GM23338 (cell line): Measurements from ENCODE around the gene NAPA. TPM values are rescaled to one million over a fixed set of nuclear protein-coding genes. Genes with fewer than 3 reads are reported as not detected.

ENCODE experiments used
- CTCF ChIP-seq, 2 experiments: fragments of 200-600 bp in 1 of 2; sonication (generic) in 1 of 2; conservative IDR thresholded peaks; 2 replicates each; pipeline versions ENCODE4 v1.5.1 to v1.6.1; 2016 to 2017; ENCODE audit warnings: antibody characterized with exemption in 2 of 2, low read depth in 2 of 2, mild to moderate bottlenecking in 2 of 2, moderate library complexity in 1 of 2
- polyA plus RNA-seq: library from polyadenylated mRNA; unstranded; fragments of >200 nt; fragmentation: Nextera tagmentation; extraction: Ambion mirVana; gene quantifications from 2 replicates; pipeline ENCODE4 v1.2.1, GENCODE V29; 2016
- total RNA-seq: library from RNA; depleted of rRNA; stranded (reverse); fragments of >200 nt; shearing (Covaris generic); gene quantifications from 2 replicates; pipeline ENCODE4 v1.2.3, GENCODE V29; 2014
- TF ChIP-seq, protein P1 (sequence below): fragments of 250-450 bp; sonication (Bioruptor Pico); IDR thresholded peaks from 2 replicates; pipeline ENCODE4 v1.5.0; 2020; ENCODE audit warnings: mild to moderate bottlenecking, moderate library complexity
- TF ChIP-seq, protein P2 (sequence below): IDR thresholded peaks from one replicate; pipeline ENCODE4 v1.6.1; 2018; ENCODE audit warnings: antibody characterized with exemption; ENCODE audit not compliant: unreplicated experiment

Gene NAPA
- total and polyA plus RNA-seq, 2 experiments from 2014 or later: 52.0 to 72.1 TPM

GRCh38 chr19:47564081-47564480 is 49.2 kb upstream of the NAPA start (continued):
- TF ChIP-seq, protein P1, sequence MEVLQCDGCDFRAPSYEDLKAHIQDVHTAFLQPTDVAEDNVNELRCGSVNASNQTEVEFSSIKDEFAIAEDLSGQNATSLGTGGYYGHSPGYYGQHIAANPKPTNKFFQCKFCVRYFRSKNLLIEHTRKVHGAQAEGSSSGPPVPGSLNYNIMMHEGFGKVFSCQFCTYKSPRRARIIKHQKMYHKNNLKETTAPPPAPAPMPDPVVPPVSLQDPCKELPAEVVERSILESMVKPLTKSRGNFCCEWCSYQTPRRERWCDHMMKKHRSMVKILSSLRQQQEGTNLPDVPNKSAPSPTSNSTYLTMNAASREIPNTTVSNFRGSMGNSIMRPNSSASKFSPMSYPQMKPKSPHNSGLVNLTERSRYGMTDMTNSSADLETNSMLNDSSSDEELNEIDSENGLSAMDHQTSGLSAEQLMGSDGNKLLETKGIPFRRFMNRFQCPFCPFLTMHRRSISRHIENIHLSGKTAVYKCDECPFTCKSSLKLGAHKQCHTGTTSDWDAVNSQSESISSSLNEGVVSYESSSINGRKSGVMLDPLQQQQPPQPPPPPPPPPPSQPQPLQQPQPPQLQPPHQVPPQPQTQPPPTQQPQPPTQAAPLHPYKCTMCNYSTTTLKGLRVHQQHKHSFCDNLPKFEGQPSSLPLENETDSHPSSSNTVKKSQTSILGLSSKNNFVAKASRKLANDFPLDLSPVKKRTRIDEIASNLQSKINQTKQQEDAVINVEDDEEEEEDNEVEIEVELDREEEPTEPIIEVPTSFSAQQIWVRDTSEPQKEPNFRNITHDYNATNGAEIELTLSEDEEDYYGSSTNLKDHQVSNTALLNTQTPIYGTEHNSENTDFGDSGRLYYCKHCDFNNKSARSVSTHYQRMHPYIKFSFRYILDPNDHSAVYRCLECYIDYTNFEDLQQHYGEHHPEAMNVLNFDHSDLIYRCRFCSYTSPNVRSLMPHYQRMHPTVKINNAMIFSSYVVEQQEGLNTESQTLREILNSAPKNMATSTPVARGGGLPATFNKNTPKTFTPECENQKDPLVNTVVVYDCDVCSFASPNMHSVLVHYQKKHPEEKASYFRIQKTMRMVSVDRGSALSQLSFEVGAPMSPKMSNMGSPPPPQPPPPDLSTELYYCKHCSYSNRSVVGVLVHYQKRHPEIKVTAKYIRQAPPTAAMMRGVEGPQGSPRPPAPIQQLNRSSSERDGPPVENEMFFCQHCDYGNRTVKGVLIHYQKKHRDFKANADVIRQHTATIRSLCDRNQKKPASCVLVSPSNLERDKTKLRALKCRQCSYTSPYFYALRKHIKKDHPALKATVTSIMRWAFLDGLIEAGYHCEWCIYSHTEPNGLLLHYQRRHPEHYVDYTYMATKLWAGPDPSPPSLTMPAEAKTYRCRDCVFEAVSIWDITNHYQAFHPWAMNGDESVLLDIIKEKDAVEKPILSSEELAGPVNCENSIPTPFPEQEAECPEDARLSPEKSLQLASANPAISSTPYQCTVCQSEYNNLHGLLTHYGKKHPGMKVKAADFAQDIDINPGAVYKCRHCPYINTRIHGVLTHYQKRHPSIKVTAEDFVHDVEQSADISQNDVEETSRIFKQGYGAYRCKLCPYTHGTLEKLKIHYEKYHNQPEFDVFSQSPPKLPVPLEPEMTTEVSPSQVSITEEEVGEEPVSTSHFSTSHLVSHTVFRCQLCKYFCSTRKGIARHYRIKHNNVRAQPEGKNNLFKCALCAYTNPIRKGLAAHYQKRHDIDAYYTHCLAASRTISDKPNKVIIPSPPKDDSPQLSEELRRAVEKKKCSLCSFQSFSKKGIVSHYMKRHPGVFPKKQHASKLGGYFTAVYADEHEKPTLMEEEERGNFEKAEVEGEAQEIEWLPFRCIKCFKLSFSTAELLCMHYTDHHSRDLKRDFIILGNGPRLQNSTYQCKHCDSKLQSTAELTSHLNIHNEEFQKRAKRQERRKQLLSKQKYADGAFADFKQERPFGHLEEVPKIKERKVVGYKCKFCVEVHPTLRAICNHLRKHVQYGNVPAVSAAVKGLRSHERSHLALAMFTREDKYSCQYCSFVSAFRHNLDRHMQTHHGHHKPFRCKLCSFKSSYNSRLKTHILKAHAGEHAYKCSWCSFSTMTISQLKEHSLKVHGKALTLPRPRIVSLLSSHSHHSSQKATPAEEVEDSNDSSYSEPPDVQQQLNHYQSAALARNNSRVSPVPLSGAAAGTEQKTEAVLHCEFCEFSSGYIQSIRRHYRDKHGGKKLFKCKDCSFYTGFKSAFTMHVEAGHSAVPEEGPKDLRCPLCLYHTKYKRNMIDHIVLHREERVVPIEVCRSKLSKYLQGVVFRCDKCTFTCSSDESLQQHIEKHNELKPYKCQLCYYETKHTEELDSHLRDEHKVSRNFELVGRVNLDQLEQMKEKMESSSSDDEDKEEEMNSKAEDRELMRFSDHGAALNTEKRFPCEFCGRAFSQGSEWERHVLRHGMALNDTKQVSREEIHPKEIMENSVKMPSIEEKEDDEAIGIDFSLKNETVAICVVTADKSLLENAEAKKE (CRISPR knock-in tag): no peak
- TF ChIP-seq, protein P2, sequence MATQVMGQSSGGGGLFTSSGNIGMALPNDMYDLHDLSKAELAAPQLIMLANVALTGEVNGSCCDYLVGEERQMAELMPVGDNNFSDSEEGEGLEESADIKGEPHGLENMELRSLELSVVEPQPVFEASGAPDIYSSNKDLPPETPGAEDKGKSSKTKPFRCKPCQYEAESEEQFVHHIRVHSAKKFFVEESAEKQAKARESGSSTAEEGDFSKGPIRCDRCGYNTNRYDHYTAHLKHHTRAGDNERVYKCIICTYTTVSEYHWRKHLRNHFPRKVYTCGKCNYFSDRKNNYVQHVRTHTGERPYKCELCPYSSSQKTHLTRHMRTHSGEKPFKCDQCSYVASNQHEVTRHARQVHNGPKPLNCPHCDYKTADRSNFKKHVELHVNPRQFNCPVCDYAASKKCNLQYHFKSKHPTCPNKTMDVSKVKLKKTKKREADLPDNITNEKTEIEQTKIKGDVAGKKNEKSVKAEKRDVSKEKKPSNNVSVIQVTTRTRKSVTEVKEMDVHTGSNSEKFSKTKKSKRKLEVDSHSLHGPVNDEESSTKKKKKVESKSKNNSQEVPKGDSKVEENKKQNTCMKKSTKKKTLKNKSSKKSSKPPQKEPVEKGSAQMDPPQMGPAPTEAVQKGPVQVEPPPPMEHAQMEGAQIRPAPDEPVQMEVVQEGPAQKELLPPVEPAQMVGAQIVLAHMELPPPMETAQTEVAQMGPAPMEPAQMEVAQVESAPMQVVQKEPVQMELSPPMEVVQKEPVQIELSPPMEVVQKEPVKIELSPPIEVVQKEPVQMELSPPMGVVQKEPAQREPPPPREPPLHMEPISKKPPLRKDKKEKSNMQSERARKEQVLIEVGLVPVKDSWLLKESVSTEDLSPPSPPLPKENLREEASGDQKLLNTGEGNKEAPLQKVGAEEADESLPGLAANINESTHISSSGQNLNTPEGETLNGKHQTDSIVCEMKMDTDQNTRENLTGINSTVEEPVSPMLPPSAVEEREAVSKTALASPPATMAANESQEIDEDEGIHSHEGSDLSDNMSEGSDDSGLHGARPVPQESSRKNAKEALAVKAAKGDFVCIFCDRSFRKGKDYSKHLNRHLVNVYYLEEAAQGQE: no peak
- TF ChIP-seq CTCF (conservative IDR thresholded peaks at IDR 0.05; ENCODE audit: low read depth in 2 of 2): no peak
